GM19328 (cell line): Measurements from ENCODE around the gene TUBB2A.
"Not testable (repeated sequence)": the region's sequence is repeated elsewhere in the genome, so short reads cannot be mapped to it uniquely, and the experiment has no call there.

ENCODE experiments used
- ATAC-seq: cut with Tn5 transposase; IDR thresholded peaks from one replicate; pipeline ENCODE4 v1.9.1; 2021; ENCODE audit warnings: mild to moderate bottlenecking, moderate library complexity; ENCODE audit not compliant: unreplicated experiment

Gene TUBB2A

DNA sequence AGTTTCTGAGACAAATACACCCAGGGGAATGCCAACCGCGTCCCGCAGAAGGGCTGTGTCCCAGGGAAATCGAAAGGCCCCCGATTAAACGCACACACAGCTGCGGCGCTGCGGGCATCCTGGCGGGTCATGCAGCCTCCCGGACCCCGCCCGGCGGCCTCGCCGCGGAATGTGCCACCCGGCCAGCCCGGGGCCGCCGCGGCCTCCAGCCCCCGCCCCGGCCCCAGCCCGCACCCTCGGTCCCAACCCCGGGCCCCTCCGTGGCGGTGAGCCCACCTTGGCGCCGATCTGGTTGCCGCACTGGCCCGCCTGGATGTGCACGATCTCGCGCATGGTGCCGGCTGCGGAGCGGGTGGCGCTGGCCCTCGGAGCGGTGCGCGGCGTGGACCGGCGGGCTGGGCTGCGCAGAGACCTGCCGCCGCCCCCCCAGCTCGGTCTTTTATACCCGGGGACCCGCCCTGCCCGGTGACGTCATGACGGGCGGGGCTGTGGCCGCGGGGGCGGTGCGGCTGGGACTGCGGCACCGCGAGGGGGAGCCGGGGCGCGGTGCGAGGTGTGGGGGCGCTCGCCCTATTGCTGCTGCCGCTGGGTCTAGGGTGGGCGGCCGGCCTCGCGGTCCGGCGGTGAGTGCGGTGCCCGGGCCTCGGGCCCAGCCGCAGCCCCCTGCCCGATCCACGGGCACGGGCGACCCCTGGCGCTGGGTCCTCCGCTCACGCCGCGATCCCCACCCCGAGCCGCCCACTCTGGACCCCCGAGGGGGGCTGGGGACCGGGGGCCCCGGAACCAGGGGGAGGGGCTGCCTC lies at the start of gene TUBB2A:
Gene TUBB2A (minus strand): TSS at position 414 of the 803 bp plus-strand sequence. CDS start 81 bp downstream, at position 333.
- peak; percentile 67 for ATAC-seq

DNA sequence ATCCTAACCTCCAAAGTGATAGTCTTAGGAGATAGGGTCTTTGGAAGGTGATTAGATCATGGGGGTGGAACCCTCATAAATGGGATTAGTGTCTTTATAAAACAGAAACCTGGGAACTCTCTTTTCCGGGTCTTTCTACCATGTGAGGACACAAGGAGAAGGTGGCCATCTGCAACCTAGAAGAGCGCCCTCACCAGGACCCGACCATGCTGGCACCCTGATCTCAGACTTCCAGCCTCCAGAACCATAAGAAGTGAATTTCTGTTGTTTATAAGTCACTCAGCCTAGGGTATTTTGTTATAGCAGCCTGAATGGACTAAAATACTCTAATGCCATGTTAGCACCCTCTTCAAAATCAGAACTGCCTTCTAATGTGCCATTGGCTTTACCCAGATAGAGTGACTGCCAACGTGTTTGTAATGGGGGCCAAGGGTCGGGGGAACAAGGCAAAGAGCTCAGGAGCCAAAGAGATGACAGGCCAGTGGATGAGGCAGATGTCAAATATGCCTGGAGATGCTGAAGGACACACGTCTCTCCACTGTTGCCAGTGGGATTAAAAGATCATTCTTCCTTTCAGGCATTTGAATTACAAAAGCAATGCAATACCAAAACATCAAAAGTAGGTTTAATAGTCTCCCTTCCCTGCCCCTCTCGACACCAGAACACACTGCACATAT lies 49.1 kb upstream of the TUBB2A start:
- no peak for ATAC-seq

DNA sequence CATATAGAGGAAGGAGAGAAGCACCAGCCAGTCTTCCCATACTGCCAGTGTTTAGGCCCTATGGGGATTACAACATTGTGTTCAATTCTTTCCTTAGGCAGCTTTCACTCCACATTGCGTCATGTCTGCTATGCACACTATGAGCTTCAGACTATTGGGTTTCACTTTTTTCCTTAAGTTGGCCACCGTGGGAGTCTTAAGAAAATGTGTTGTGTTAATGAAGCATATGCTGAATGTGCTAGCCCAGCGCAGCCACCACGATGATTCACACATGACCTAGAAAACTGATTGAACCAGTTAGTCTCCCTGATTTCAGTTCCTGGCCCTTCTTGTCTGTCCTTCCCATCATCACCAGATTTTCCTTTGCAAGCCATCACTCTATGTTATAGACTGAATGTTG lies 48.6 kb upstream of the TUBB2A start:
- ATAC-seq: no peak

DNA sequence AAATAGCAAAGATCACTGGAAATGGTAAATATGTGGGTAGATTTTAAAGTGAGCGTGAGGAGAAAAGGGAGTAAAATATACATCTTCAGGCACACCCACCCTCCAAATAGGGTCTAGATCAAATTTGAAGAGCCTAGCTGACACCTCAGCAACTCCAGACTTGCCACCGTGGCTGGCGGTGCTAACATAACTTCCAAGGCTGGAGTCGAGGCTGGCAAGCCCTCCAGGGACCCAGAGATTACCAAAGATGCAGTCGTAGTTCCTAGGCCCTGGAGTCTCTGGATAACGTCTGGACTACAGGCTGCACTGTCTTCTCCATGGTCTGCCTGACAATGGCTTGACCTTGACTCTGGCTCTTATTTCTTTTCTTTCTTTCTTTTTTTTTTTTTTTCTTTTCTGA lies 47.6 kb upstream of the TUBB2A start:
- no peak for ATAC-seq

DNA sequence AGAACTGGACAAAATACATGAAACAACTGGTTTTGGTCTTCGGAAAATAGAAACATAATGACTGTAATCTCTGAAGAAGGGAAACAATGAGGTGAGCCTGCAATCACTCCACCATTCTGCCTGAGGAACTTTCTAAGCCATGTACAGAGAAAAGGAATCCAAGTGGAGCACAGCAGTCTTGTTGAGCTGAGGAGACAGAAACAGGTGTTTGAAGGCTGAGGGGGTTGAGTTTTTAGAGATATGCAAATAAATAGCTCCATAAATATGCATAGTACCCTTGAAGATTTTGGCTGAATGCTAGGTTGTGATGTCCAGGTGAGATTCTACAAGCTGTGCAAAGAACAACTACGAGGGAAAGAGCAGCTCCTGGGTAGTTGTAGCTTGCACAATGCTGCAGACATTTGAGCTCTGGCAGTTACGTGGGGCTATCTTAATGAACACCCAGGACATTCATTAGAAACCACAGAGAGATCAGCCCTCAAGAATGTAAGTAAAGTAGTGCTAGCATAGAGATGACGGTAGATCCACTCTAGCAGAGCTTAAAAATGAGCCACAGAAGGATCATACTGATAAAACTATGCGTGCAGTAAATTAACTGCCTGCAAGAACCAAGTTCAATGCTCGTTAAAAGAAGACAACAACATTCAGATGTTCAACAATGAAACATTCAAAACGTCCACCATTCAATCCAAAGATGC lies 45.8 kb upstream of the TUBB2A start:
- no peak for ATAC-seq

DNA sequence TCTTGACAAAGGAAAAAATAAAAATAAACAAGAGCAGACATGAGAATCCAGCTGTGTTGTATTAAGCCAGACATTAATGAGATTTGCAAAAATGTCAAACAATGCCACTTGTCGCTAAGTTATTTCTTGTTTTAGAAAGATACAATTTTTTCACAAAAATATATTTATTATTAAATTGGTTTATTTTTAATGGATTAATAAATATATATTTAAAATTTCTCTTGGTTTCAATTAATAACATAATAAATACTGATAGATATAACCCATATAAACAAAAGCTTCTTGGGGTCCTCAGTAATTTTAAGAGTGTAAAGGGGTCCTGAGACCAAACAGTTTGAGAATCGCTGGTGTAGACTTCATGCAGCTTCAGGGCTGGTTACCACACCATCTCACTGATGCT lies 44.0 kb upstream of the TUBB2A start:
- ATAC-seq: no peak

DNA sequence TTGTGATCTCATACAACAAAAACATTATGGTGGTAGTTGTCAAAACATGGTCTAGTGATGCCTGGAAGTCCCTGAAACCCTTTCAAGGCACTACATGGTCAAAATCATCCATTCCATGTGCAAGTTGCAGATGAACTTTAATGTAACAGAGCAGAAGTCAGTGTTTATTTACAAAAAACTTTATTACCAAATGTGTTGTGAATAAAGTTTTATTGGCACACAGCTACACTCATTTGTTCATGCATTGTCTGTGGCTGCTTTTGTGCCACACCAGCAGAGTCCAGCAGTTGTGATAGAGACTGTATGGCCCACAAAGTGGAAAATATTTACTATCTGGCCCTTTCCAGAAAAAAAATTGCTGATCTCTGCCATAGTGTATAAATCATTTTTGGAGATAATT lies 43.3 kb upstream of the TUBB2A start:
- no peak for ATAC-seq

DNA sequence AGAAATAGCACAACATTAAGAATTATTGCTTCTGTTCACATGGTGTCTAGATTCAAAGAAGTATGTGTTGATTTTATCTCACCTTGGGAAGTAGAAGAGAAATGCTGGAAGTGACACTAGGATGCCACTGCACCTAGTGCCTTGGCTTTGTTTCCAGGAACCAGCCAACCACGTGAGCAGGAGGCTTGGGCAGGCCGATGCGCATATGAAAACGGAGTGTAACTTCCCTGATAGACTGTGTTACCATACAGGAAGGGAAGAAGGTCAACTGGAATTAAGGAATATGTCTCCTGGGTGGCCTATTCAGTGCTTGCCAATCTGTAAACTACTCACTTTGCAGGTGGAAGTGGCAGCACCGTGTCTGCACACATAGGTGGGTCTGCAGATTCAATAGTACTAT lies 42.0 kb upstream of the TUBB2A start:
- ATAC-seq: no peak

DNA sequence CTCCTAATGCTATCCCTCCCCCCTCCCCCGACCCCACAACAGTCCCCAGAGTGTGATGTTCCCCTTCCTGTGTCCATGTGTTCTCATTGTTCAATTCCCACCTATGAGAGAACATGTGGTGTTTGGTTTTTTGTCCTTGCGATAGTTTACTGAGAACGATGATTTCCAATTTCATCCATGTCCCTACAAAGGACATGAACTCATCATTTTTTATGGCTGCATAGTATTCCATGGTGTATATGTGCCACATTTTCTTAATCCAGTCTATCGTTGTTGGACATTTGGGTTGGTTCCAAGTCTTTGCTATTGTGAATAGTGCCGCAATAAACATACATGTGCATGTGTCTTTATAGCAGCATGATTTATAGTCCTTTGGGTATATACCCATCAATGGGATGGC lies 40.4 kb upstream of the TUBB2A start:
- ATAC-seq: not testable (repeated sequence)

DNA sequence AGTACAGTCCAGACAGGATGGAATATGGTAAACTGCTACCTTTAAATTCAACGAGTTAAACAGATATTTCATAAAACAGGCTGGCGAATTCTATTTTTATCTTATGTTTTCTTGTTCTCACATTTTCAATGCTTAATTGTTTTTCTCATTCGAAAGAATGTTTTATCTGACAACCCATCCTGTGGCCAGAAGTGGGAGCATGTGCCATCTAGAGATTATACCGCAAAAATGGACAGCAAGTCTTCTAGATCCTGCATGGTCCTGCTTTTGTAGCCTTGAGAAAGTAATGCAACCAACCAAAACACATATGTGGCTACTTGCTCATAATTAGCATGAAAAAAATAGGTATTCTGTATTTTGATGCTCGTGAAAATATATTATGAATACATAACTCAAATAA lies 39.4 kb upstream of the TUBB2A start:
- no peak for ATAC-seq

DNA sequence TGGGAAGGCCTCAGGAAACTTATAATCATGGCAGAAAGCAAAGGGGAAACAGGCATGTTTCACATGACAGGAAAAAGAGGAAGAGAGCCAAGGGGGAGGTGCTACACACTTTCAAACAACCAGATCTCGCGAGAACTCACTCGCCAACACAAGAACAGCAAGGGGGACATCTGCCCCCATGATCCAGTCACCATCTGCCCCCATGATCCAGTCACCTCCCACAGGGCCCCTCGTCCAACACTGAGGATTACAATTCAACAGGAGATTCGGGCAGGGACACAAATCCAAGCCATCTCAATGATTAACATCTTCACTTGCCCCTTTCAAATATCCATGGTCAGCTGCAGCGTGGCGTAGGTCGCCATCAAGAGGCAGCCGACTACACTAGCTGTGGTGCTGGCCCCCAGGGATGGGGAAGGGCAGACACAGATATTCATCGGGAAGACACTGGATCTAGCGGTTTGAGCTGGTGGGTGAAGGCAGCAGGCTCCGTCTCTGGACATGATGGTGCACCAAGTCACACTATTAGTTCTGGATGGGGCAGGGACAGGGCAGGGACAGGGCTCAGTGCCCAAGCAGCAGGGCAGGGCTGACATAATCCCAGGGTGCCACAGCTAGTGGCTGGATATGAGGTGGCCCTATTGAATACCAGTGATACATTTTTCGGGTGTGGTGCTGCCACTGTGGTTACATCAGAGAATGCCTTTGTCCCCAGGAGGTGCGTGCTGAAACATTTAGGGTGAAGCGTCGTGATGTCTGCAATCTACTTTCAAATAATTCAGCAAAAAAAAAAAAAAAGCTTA lies 38.6 kb upstream of the TUBB2A start:
- ATAC-seq: no peak

DNA sequence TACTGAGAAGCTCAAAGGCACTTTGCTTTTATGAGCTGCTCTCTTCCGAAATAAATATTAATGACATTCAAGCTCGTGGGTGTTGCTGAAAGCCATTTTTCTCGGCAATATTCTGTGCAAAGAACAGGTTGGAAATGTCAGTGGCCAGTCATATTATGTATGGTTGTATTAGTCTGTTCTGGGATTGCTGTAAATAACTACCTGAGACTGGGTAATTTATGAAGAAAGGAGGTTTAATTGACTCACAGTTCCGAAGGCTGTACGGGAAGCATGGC lies 38.0 kb upstream of the TUBB2A start:
- no peak for ATAC-seq

DNA sequence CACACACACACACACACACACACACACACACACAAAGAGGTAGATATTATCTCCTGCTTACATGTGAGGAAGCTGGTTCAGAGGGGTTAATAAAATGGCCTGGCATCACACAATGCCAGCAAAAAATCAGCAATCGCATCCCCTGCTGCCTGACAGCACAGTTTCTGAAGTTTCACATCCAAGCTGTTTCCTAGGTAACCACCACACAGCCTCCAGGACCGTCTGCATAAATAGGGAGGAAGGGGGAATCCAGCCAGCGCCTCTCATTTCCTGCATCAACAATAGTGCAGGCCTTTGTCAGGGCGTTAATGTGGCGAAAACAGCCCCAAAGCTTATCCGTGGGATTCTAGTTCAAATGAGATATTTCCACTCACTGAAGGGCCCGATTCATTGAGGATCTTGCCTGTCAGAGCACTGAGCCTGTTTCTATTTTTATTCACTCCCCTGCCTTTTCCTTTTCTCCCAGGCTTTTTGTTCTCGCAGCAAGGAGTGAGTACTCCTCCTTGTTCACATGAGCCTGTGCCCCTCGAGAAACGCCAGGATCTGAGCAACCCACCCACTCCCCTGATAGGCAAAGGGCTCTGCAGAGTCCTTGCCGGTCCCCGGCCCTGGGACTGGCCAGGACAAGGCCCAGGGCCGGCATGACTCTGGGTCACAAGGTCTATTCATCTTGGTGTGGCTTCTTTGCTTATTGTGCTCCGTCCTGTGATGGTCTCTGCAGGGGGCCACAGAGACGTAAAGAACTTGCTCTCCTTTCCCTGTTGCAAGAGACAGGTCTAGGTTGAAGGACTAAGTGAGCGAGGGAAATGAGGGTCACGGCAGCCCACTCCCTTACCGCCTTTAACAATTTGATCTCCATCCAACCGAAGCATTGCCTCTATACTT lies 37.4 kb upstream of the TUBB2A start:
- no peak for ATAC-seq

DNA sequence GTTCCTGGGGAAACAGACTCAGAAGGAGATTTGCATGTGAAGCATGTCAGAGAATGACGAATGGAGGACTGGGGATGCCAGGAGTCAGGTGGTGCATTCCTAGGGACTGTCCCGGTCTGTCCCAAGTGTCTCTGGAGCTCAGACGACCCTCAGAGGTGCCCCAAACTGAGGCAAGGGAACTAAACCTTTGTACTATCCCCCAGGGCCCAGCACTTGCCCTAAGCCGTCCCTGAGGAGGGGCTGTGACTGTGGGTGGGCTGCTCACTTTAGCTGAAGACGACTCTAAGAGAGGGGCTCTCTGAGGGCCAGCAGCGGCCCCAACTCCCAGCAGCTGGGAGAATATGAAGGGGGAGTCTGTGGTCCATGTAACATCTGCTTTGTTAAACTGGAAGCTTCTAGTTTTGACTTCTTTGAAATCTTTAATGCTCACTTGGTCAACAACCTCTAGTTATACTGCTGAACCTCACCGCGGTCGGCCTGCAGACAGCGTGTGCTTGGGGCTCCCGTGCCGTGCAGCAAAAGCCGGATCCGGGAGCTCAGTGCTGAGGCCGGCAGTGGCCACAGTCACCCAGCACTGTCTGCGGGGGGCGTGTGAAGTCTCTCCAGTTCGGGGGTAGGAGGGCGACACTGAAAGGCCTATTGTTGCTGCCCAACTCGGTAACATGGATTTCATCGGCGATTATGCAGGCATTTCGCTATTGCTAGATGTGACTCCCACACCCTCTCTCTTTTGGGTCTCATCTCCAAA lies 35.9 kb upstream of the TUBB2A start:
- no peak for ATAC-seq

DNA sequence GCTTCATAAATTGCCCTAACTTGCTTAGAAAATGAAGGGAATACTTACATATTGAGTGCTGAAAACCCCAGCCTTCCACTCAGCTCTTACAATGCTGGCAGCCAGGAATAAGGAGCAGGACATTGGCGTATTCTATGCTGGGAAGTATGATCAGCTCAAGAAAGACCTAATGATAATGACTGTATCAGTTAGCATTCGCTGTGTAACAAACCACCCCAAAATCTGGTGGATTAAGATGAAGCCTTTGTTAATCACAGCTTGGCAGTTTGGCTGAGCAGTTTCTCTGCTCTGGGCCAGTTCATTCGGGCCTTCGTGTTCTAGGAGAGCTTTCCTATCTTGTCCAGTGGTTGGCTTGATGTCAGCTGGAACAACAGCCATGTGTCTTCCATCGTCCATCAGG lies 33.4 kb upstream of the TUBB2A start:
- no peak for ATAC-seq

DNA sequence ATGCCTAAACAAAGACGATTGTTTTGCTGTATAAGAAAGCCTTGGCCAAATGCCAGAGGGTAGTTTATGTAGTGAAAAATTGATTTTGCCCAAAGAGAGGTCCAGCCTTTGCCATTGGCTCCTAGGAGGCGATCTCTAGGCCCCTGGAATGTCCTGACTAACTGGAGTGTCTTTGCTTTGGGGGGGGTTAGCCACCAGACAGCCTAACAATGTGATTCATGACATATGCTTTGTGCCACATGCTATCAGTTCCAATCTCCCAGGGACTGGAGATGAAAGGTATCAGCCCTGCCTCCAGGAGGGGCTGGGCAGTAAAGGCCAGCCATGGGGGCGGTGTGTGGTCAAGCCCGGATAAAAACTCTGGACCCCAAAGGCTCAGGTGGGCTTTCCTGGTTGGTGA lies 32.7 kb upstream of the TUBB2A start:
- ATAC-seq: no peak

DNA sequence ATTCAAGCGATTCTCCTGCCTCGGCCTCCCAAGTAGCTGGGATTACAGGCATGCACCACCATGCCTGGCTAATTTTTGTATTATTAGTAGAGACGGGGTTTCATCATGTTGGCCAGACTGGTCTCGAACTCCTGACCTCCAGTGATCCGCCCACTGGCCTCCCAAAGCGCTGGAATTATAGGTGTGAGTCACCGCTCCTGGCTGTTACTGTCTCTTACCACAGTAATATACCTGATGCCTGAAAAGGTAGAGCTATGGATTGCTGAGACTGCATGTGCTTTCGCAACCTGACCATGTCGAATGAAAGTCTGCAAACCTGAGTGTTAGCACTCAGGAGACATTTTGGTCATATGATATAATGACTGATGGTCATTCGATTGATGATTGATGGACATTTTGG lies 31.8 kb upstream of the TUBB2A start:
- ATAC-seq: not testable (repeated sequence)

DNA sequence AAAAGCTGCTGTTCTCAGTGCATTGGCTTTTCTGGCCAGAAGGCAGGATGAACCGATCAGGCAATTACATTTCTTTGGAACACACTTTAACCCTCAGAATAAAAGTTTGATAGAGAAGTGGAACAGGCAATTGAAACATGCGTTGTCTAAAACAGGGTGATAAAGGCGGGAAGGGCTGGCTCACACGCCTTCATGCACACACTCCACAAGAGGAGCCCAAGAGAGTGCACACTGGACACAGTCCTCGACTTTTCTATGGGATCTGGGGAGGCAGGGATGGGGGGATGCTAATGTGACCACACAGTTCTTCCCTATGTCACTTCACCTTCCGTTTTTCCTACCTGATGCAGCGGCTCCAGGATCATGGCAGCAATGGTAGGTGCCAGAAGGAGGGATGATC lies 30.9 kb upstream of the TUBB2A start:
- no peak for ATAC-seq

DNA sequence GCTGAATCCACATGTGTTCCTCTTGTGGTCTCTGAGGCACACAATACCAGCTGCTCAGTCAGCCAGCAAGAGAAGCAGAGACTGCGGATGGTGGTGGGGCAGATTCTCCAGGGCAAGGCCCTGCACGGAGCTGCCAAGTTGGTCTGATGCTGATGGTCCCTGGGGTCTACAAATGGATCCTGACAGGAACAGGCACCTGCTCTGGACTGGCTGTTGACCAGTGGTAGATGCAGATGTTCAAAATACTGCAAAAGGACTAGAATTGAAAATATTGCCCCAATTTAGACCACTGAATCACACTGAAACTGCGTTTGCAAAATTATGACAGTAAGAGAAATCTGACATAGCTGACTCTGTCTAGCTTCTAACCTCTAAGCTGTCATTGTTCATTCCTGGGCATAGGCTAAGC lies 29.6 kb upstream of the TUBB2A start:
- no peak for ATAC-seq

DNA sequence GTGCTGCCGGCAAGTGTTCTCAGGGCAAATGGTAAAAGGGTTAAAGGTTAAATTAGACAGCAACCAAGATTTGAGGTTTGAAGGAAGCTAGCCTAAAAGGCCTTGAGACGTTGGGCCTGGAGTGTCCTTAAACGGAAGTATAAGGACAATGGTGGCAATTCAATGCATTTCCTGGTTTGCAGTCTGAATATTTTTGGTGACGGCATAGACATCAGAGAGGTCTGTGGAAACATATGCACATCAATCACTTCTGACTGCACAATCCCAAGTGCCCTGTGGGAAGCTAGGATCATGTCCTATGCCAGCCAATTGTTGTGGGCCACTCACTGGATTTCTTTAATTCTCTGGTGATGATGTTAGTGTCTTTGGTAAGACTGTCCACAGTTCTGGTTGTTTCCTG lies 25.7 kb upstream of the TUBB2A start:
- ATAC-seq: no peak
